ENCODE results near the gene SLC2A5.

- TF ChIP-seq CTCF (IDR thresholded peaks at IDR 0.05; ENCODE audit: insufficient read depth, low read depth, low read length) (no peak), EZH2 (IDR thresholded peaks at IDR 0.05; ENCODE audit: insufficient read depth, low read length) (no peak)
Measured at GRCh38 chr1:9009438-9010370, 59.7 kb downstream of the SLC2A5 start.
